Pancreas (tissue), 10 donors: ENCODE measurements around the gene SPATA19. TPM values are rescaled to one million over a fixed set of nuclear protein-coding genes. Genes with fewer than 3 reads are reported as not detected.

Experiments
- ATAC-seq, 4 donors: fragments of 200-7000 bp; cut with Tn5 transposase; one replicate each; pipeline versions ENCODE4 v1.8.0 to v1.9.1; 2020; ENCODE audit warnings: mild to moderate bottlenecking in 4 of 4, moderate library complexity in 4 of 4
- DNase-seq, 6 donors: peaks; one replicate each; pipeline ENCODE4 v3.0.0-alpha.2; 2020
- FAIRE-seq: peaks from 2 replicates; lab custom pipeline; 2012; peaks lifted over from hg19 to GRCh38; lab: Jason Lieb, UNC
- H3K27ac ChIP-seq, 4 donors: fragments of 200-600 bp; sonication (generic); 1 replicate in 3 of 4; 2 replicates in 1 of 4; pipeline versions ENCODE4 v1.5.0 to v1.8.0; 2020
- H3K27me3 ChIP-seq, 4 donors: fragments of 200-600 bp; one replicate each; pipeline ENCODE4 v1.8.0; 2021
- H3K36me3 ChIP-seq, 3 donors: fragments of 200-600 bp; sonication (generic) in 1 of 3; one replicate each; pipeline versions ENCODE4 v1.5.0 to v1.8.0; 2020 to 2021
- H3K4me1 ChIP-seq, 3 donors: fragments of 200-600 bp; one replicate each; pipeline ENCODE4 v1.8.0; 2021
- H3K4me3 ChIP-seq, 4 donors: fragments of 200-600 bp; sonication (generic) in 2 of 4; one replicate each; pipeline versions ENCODE4 v1.5.0 to v1.8.0; 2020 to 2021
- H3K9me3 ChIP-seq, 4 donors: fragments of 200-600 bp; one replicate each; pipeline ENCODE4 v1.8.0; 2021
- CTCF ChIP-seq, 4 donors: fragments of 200-600 bp; sonication (generic) in 3 of 4; IDR thresholded peaks; one replicate each; pipeline versions ENCODE4 v1.5.0 to v1.8.0; 2021; ENCODE audit warnings: antibody characterized with exemption in 4 of 4
- WGBS, 2 donors: extraction: QIAGEN DNeasy Blood & Tissue Kit; methylation state at CpG; one replicate each; pipeline ENCODE4 v1.1.7; 2013; 5-methylcytosine and 5-hydroxymethylcytosine counted together
- intact Hi-C, 3 donors: fragments of 100-400 bp; cut with DNase I; formaldehyde crosslinking; loops; one replicate each; pipeline versions ENCODE4 v1.11.1 to v1.14.2; 2022
- polyA plus RNA-seq, 2 donors: library from polyadenylated mRNA; stranded (reverse); fragments of 200-250 nt; gene quantifications; one replicate each; pipeline ENCODE4 v1.2.3, GENCODE V29; 2013
- total RNA-seq, 6 donors: library from RNA; stranded (reverse); fragmentation: NEBNext Ultra II Directional in 4 of 6; extraction: Animal tissue kit (Norgen Biotek cat#: 25700) in 4 of 6; gene quantifications; one replicate each; pipeline versions ENCODE4 v1.2.1 to v1.2.4, GENCODE V29; 2021 to 2023
- donor health status: healthy with polysubstance abuse.
- donor health status: DM: no; HTN: no; CAD: no; lungs with moderate emphysema.
- donor health status: DM: no; HTN: no; CAD: no.
- donor health status: control.
- donor health status: control.
- donor health status: Bipolar disorder and iron deficiency.
- donor health status: DM: yes; HTN: yes; CAD: no.
- donor health status: DM: no; HTN: no; CAD: no.
- donor health status: DM: no; HTN: no; CAD: no.
- donor health status: DM: yes; HTN: yes; CAD: no.

SPATA19 gene, protein sequence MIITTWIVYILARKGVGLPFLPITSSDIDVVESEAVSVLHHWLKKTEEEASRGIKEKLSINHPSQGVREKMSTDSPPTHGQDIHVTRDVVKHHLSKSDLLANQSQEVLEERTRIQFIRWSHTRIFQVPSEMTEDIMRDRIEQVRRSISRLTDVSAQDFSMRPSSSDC
- not detected for total RNA-seq
- polyA plus RNA-seq, result not detected

DNA sequence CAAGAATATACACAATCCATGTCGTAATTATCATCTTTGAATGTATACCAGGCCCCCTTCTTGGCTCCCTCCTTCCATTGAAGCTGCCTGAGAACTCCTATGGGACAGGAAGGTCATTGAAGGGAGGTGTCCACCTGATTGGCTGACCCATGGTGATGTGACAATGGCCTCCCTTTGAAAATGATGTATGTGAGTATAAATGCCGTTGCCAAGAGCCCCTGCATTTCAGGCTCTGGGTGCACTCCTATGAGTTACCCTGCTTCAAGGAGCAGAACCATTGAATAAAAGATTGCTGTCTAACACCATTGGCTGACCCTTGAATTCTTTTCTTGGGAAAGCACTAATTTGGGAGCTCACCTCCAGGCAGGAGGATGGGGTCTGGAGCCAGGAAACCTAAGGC is at the start of gene SPATA19:
Gene SPATA19, minus strand, starts transcription at position 101 of the 400 bp plus-strand sequence. Its CDS starts 67 bp downstream, at position 34.
- WGBS, 2 donors, result 32 to 34% methylated on average over 2 of the region's 2 CpGs
- no peaks in the 10 kb centered on the region for H3K36me3 ChIP-seq
- intact Hi-C loops, result no loop called here
- TF ChIP-seq CTCF (IDR thresholded peaks at IDR 0.05), result no peak
- H3K27ac ChIP-seq, result no peak within 1 kb of the TSS
- DNase-seq, result no peak
- H3K9me3 ChIP-seq, result no peaks in the 10 kb centered on the region
- ATAC-seq, result no peak
- H3K4me3 ChIP-seq, result no peak within 1 kb of the TSS
- no peak for FAIRE-seq
- H3K4me1 ChIP-seq, result no peaks in the 10 kb centered on the region
- no peaks in the 10 kb centered on the region for H3K27me3 ChIP-seq

GRCh38 chr11:133895061-133895479 is 49.8 kb upstream of the SPATA19 start:
- WGBS, 2 donors, result 44 to 48% methylated on average over 10 of the region's 10 CpGs
- intact Hi-C loops, result no loop called here
- DNase-seq, result no peak

DNA sequence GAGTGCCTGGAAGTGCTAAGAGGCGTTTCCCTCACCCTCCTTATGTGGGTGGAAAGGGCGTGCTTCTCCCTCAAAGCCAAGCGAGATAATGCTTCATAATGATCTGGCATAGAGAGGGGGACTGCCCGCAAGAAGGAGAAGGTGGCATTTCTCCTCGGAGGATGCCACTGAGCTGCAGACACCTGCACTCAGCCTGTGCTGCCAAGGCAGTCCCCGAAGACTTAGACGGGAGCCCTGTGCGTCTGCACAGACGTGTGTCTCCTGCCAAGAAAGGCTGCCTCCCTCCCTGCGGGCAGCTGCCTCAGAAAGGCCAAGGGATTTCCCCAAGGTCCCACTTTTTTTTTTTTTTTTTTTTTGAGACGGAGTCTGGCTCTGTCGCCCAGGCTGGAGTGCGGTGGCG is 48.1 kb upstream of the SPATA19 start:
- no peak for ATAC-seq
- DNase-seq, result peak in 1 of 6 donors; percentile 26
- Histone ChIP-seq H3K36me3 (no peaks in the 10 kb centered on the region), H3K27me3 (no peaks in the 10 kb centered on the region), H3K4me3 (no peak overlapping the region), H3K9me3 (no peaks in the 10 kb centered on the region), H3K27ac (no peak overlapping the region), H3K4me1 (no peaks in the 10 kb centered on the region)
- FAIRE-seq, result no peak
- WGBS, 2 donors, result 70 to 73% methylated on average over 14 of the region's 14 CpGs
- no peak for TF ChIP-seq CTCF (IDR thresholded peaks at IDR 0.05)
- intact Hi-C loops, result no loop called here

More at GRCh38 chr11:133895061-133895479, 49.8 kb upstream of the SPATA19 start:
- Histone ChIP-seq H3K4me3 (no peak overlapping the region), H3K36me3 (no peaks in the 10 kb centered on the region), H3K27ac (no peak overlapping the region), H3K4me1 (no peaks in the 10 kb centered on the region), H3K9me3 (no peaks in the 10 kb centered on the region), H3K27me3 (no peaks in the 10 kb centered on the region)
- ATAC-seq, result no peak
- no peak for TF ChIP-seq CTCF (IDR thresholded peaks at IDR 0.05)
- FAIRE-seq, result no peak

GRCh38 chr11:133892584-133893380 is 47.5 kb upstream of the SPATA19 start:
- 75 to 84% methylated on average over 19 of the region's 19 CpGs for WGBS, 2 donors
- H3K27me3 ChIP-seq, result no peaks in the 10 kb centered on the region
- no peaks in the 10 kb centered on the region for H3K36me3 ChIP-seq
- no peaks in the 10 kb centered on the region for H3K4me1 ChIP-seq
- intact Hi-C loops, result no loop called here
- no peak for FAIRE-seq
- no peak for TF ChIP-seq CTCF (IDR thresholded peaks at IDR 0.05)
- ATAC-seq, result no peak
- H3K9me3 ChIP-seq, result no peaks in the 10 kb centered on the region
- DNase-seq, result peak in 1 of 6 donors; percentile 22
- H3K27ac ChIP-seq, result no peak overlapping the region
- no peak overlapping the region for H3K4me3 ChIP-seq

DNA sequence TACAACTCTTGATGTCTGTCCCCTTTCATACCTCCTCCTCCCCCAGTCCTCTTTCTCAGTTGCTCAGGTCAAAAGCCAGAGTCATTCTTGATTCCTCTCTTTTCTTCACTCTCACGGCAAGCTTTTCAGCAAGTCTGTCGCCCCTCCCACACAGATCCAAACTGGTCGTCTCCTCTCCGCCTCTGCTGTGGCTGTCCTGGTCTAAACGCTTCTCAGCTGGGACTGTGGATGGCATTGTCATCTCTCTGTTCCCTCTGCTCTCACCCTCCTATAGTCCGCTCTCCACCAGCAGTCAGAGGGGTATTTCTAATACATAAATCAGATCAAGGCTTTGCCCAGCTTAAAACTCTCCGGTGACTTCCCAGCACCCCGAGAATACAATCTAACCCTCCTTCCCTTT is 46.8 kb upstream of the SPATA19 start:
- ATAC-seq, result no peak
- H3K27ac ChIP-seq, result no peak overlapping the region
- H3K36me3 ChIP-seq, result no peaks in the 10 kb centered on the region
- no peak overlapping the region for H3K4me3 ChIP-seq
- FAIRE-seq, result no peak
- H3K4me1 ChIP-seq, result no peaks in the 10 kb centered on the region
- DNase-seq, result no peak
- TF ChIP-seq CTCF (IDR thresholded peaks at IDR 0.05), result no peak
- intact Hi-C loops, result no loop called here
- H3K9me3 ChIP-seq, result no peaks in the 10 kb centered on the region
- no peaks in the 10 kb centered on the region for H3K27me3 ChIP-seq
- WGBS, 2 donors, result 59 to 63% methylated on average over 8 of the region's 8 CpGs
